ENCODE results near the gene KREMEN1.

The KREMEN1 gene

DNA sequence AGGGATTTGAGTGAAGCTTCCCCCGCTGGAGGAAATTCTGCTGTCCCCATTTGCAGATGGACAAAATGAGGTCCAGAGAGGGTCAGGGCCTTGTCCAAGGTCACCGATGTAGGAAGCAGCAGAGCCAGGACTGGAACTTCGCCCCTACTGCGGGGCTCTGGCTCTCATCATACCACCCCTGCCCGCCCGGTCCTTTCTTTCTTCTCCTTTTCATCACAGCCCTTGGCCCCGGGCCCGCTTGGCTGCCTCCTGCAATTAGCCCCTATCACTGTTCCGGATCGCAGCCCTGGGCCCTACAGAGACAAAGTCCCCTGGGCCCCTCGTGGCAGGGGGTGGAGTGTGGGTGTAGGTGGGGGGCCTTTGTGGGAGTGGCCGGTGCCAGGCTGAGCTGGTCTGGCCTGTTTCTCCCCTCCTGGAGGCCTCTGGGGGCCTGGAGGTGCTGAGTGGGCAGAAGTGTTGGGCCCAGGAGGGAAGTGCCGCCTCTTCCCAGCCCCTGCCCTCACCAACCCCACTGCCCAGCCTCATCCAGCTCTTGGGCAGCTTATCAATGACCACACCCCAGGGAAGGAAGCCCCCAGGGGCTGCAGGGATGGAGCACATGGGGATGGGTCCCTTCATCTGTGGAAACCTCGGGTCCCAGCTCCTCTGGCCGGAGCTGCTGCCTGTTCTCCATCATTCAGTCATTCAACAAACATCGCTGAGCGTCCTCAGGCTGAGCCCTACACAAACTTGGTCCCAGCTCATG lies 136.2 kb downstream of the KREMEN1 start:
- no peak for DNase-seq

DNA sequence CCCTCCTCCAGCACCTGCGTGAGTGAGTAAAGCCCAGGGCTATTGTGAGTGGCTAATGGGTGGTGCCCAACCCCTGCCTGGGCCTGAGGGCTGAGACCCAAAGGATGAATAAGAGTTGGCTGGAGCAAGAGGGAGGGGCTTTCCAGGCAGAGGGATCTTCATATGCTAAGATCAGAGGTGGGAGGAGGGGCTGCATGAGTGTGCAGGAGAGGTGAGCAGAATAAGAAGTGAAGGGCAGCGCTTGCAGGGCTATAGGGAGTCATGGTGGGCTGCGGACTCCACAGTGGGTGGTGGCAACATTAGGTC lies 136.7 kb downstream of the KREMEN1 start:
- DNase-seq, result no peak

DNA sequence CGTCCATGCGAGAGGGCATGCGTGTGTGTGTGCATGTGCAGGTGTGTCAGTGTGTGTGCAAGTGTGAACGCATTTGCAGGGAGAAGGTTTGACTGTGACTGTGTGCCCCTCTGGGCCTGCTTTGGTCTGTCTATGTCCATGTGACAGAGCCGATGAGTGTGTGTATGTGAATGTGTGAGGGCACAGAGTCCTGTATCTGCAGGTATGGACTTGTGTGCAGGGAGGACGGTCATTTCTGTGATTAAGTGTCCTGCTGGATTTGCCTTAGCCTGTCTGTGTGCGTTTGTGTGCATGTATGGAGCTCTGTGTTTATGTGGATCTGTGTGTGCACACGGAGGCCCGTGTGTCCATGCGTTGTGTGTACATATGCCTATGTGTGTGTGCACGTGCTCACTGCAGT lies 138.2 kb downstream of the KREMEN1 start:
- no peak for DNase-seq

DNA sequence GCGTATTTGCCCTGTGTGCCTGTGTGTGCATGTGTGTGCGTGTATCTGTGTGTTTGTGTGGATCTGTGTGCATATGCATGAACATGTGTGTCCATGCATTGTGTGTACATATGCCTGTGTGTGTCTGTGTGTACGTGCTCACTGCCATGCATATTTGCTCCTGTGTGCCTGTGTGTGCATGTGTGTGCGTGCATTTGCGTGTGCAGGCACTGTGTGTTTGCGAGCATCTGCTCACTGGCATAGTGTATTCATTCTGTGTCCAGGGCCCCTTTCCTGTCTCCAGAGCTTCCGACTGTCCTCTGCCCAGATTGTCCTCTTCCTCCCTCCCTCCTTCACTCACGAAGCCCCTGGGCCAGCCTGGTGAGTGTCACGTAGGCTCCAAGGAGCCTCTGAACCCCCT lies 138.6 kb downstream of the KREMEN1 start:
- no peak for DNase-seq

DNA sequence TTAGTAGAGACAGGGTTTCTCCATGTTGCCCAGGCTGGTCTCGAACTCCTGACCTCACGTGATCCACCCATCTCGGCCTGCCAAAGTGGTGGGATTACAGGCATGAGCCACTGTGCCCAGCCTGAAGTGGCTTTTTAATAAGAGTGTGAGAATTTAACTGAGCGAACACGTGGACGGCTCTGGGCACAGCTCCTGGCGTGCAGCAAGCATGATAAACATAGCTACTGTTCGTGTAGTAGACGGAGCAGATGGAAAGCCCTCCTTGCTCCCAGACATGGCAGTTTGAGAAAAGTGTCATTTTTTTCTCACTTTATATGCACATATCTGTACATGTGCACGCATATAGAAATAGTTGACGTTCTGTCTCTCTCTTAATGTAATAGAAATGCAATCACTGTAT lies 139.9 kb downstream of the KREMEN1 start:
- DNase-seq, result no peak

DNA sequence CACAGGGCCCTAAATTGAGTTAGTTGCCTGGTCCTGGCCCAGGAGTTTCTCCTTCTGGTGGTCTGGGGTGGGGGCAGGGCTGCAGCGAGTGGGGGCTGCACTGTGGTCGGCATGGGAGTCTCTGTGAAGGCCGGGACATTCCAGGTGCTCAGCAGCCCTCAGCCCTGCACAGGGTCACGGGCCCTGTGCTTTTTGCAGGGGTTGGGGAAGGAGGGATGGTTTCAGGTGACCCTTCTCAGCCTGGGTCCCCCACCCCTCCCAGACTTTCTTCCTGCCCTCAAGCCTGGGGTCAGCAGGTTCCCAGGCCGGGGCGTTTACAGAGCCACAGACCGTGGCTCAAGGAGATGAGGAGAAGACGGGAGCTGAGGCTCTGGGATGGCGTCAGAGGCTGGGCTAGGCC lies 140.7 kb downstream of the KREMEN1 start:
- no peak for DNase-seq

DNA sequence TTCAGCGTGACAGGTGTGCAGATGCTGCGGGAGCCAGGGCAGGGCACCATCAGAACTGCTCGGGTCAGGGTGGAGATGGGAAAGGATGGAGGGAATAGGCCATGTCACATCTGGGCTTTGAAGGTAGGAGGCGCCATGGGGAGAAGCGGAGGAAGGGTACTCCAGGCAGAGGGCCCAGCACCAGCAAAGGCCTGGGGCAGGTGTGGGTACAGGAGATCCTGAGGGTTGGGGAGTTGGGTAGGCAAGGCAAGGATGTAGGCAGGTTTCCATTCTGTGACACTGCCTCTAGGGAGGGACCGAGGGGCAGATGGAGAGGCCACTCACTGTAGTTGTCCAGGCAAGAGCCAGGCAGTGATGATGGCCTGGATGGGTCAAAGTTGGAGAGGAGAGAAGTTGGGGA lies 141.4 kb downstream of the KREMEN1 start:
- DNase-seq, result no peak

DNA sequence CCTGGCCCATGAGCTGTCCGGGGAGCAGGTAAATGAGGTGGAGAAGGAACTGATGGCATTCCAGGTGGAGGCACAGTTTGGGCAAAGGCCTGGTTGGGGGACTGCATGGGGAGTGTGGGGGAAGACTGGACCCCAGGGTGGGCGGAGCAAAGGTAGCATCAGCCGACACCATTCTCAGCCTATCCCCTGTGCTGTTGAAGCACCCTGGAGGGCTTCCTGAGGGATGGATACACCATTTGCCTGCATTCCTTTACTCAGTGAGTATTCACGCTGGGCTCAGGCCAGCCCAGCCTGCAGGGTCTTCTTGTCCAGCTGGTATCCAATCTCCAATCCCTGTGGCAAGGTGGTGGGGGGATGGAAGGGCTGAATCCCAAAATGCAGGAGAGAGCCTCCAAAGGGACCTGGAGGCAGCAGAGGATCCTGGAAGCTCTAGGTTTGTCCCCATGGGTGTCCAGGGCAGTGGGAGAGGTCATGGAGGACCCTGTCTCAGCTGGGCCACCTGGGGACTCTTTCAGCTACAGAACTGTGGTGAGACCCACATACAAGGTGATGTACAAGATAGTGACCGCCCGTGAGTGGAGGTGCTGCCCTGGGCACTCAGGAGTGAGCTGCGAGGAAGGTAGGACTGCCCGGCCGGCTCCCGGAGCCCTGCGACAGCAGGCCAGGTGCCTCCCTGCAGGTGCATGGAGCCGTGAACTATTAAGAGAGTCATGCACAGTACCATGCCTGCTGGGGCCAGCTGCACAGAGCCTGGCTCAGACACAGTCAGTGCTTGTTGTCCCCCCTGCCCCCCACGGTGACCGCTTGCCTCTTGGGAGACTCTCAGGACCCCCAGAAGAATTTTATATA lies 142.4 kb downstream of the KREMEN1 start:
- no peak for DNase-seq

DNA sequence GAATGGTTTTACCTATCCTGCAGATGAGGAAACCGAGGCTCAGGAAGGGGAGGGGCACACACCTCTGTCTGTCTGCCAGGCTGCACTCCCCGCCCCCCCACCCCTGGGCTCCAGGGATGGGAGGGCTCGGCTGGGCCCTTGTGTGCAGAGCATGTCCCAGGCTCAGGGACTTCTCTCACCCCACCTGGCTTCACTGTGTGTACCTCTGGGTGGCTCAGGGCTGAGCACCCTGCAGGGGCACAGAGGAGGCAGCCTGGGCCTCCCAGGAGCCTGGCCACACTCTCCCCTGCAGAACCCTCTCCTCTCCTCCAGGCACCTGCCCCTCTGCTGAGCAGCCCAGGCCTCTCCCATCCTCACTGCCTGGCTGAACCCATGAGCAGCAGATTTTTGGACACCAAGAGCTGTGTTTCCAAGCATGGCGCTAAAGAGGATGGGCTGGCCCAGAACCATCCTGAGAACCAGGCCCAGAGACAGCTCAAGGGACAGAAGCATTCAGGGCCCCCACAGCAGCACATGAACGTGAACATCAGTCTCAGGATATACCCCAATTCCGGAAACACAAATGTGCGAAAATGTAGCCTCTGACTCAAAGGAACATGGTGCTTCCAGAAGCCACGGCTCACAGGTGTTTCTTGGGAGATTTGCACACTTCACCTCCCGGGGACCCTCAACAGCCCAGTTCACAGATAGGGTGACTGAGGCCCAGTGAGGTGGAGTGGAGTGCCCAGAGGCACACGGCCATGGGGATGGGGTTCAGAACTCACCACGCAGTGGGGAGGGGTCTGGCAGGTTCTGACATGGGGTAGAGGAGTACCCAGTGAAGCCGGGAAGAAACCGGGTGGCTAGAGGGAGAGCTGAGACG lies 143.4 kb downstream of the KREMEN1 start:
- no peak for DNase-seq

DNA sequence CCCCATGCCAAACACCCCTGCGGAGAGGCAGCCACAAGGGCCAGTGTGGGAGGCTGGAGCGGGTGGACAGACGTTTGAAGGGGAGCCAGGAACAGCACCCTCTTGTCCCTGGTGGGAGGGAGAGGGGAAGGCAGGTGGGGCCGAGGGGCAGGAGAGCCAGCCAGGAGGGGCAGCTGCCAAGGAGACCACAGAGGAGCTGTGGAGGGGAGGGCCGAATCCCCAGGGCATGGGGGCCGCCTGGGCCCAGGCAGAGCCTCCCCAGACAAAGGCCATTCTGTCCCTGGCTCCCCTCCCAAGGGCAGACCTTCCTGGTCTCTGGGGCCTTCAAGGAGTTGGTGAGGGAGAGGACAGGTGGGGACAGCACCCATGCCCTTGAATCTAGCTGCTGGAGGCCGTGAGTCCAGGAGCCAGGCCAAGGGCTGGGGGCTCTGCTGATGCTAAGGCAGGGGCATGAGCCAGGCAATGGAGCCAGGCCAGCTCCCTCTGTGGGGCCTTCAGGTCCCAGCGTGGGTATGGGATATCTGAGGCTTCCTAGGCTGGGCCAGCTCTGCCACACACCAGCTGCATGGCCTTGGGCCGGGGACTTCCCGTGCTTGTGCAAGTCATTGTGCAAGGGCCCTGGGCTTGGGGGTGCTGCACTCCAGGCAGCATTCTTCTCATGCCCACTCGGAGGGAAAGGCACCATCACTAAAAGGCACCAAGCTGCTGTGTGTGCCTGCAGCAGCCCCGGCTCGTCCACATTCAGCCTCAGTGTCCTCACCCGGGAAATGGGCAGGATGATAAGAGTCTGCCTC lies 144.2 kb downstream of the KREMEN1 start:
- DNase-seq, result no peak

Data from effector CD4-positive, alpha-beta T cell (primary cell).